SK-N-SH treated with all-trans-retinoic acid at 6 μM for 48 hours (cell line): Measurements from ENCODE around the gene USH1G.

Experiments used
- ARNTL ChIP-seq: fragments of 450-650 bp; formaldehyde crosslinking; IDR thresholded peaks from 2 replicates; pipeline ENCODE4 v1.5.0; 2020; ENCODE audit warnings: low read depth, mild to moderate bottlenecking, moderate library complexity, borderline replicate concordance
- OSR1 ChIP-seq: fragments of 250-450 bp; sonication (Bioruptor Pico); IDR thresholded peaks from 2 replicates; pipeline ENCODE4 v1.8.0; 2022; ENCODE audit warnings: moderate library complexity, mild to moderate bottlenecking, inconsistent platforms
- PATZ1 ChIP-seq: fragments of 250-450 bp; sonication (Bioruptor Pico); IDR thresholded peaks from 2 replicates; pipeline ENCODE4 v1.8.0; 2020; ENCODE audit warnings: mild to moderate bottlenecking, moderate library complexity, borderline replicate concordance
- POU6F1 ChIP-seq: fragments of 250-450 bp; sonication (Bioruptor Pico); IDR thresholded peaks from 2 replicates; pipeline ENCODE4 v1.8.0; 2021; ENCODE audit warnings: low read depth, mild to moderate bottlenecking, moderate library complexity, borderline replicate concordance
- PPARA ChIP-seq: fragments of 250-450 bp; sonication (Bioruptor Pico); IDR thresholded peaks from 2 replicates; pipeline ENCODE4 v1.5.0; 2020; ENCODE audit warnings: mild to moderate bottlenecking, borderline replicate concordance
- SNAI2 ChIP-seq: fragments of 250-450 bp; sonication (Bioruptor Pico); IDR thresholded peaks from 2 replicates; pipeline ENCODE4 v1.5.0; 2020; ENCODE audit warnings: mild to moderate bottlenecking, moderate library complexity
- ZNF565 ChIP-seq: fragments of 450-650 bp; formaldehyde crosslinking; conservative IDR thresholded peaks from 2 replicates; pipeline ENCODE4 v1.5.0; 2020; ENCODE audit warnings: low read depth, mild to moderate bottlenecking, moderate library complexity

- no peak for TF ChIP-seq POU6F1 (CRISPR knock-in tag)
- TF ChIP-seq OSR1 (CRISPR knock-in tag): no peak
- no peak for TF ChIP-seq PATZ1 (CRISPR knock-in tag)
- TF ChIP-seq ARNTL (CRISPR knock-in tag): no peak
- no peak for TF ChIP-seq ZNF565 (CRISPR knock-in tag)
- no peak for TF ChIP-seq PPARA (CRISPR knock-in tag)
- TF ChIP-seq SNAI2 (CRISPR knock-in tag): no peak
Measured at GRCh38 chr17:74935585-74936469, 12.8 kb upstream of the USH1G start, which contains the start of gene OTOP3.
